Measurements from ENCODE around the gene ENTPD2.

DNA sequence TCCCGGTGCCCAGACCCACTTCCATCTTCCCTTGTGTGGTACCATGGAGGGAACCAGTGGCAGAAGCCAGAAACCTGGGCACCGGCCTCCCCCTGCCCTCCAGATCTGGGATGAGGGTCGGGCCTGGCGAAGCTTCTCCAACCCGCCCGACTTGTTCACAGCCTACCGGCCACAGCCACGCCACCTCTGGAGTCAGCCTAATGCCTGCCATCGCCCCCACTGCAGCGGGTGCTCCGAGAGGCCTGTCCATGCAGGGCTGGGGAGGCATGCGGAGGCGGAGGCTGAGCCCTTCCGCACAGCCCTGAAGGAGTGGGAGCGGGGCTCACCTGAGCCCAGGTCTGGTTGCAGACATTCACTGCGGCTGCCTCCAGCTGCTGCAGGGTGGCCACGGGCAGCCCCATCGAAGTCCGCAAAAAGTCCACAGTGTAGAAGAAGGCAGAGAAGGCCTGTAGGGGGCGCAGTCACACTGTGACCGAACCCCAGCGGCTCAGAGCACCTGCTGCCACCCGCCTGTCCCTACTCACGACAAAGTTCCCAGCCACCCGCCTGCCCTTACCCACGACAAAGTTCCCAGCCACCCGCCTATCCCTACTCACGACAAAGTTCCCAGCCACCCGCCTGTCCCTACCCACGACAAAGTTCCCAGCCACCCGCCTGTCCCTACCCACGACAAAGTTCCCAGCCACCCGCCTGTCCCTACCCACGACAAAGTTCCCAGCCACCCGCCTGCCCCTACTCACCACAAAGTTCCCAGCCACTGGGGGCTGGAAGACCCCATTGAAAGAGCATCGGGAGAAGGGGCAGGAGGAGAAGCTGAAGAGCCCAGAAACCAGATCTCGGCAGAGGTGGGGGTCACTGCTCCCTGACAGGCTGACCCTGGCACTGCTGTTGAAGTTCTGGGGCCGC, 4.1 kb downstream of the ENTPD2 start:
- no peak for TF ChIP-seq POLR2A (IDR thresholded peaks at IDR 0.05; ENCODE audit: low read depth)
- TF ChIP-seq, protein P1, sequence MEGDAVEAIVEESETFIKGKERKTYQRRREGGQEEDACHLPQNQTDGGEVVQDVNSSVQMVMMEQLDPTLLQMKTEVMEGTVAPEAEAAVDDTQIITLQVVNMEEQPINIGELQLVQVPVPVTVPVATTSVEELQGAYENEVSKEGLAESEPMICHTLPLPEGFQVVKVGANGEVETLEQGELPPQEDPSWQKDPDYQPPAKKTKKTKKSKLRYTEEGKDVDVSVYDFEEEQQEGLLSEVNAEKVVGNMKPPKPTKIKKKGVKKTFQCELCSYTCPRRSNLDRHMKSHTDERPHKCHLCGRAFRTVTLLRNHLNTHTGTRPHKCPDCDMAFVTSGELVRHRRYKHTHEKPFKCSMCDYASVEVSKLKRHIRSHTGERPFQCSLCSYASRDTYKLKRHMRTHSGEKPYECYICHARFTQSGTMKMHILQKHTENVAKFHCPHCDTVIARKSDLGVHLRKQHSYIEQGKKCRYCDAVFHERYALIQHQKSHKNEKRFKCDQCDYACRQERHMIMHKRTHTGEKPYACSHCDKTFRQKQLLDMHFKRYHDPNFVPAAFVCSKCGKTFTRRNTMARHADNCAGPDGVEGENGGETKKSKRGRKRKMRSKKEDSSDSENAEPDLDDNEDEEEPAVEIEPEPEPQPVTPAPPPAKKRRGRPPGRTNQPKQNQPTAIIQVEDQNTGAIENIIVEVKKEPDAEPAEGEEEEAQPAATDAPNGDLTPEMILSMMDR (IDR thresholded peaks at IDR 0.05), result peak; percentile 22 to 54 (median 45)
